Mesenchymal stem cell (in vitro differentiated cells and primary cell): ENCODE results near the gene BCAP31.
"Not testable (repeated sequence)": the region's sequence is repeated elsewhere in the genome, so short reads cannot be mapped to it uniquely, and the experiment has no call there.

ENCODE experiments used
- DNase-seq: peaks from one replicate; pipeline ENCODE4 v3.0.0-alpha.2; 2013
- H2AFZ ChIP-seq: one replicate; pipeline ENCODE4 v1.6.1; 2013; ENCODE audit warnings: low read depth, mild to moderate bottlenecking, control low read depth, inconsistent platforms, low read length, moderate library complexity
- H2AK5ac ChIP-seq: 2 replicates; pipeline ENCODE4 v1.6.1; 2013; ENCODE audit warnings: low read length, moderate library complexity, mild to moderate bottlenecking, inconsistent platforms; ENCODE audit not compliant: severe bottlenecking
- H2BK120ac ChIP-seq: one replicate; pipeline ENCODE4 v1.6.1; 2013; ENCODE audit warnings: low read depth, mild to moderate bottlenecking, inconsistent platforms, low read length, moderate library complexity
- H2BK12ac ChIP-seq, 2 experiments: one replicate each; pipeline ENCODE4 v1.6.1; 2013; ENCODE audit warnings: inconsistent platforms in 2 of 2, low read length in 2 of 2, mild to moderate bottlenecking in 2 of 2, moderate library complexity in 2 of 2, control low read depth in 1 of 2
- H2BK15ac ChIP-seq: one replicate; pipeline ENCODE4 v1.6.1; 2013; ENCODE audit warnings: mild to moderate bottlenecking, low read depth, inconsistent platforms; ENCODE audit not compliant: poor library complexity, severe bottlenecking
- H2BK5ac ChIP-seq: 2 replicates; pipeline ENCODE4 v1.6.1; 2013; ENCODE audit warnings: low read depth, mild to moderate bottlenecking, low read length, control low read depth, inconsistent platforms; ENCODE audit not compliant: poor library complexity, severe bottlenecking
- H3K14ac ChIP-seq, 2 experiments: one replicate each; pipeline ENCODE4 v1.6.1; 2013; ENCODE audit warnings: inconsistent platforms in 2 of 2, low read length in 2 of 2, control low read depth in 1 of 2, mild to moderate bottlenecking in 1 of 2, moderate library complexity in 1 of 2
- H3K18ac ChIP-seq, 2 experiments: one replicate each; pipeline ENCODE4 v1.6.1; 2013; ENCODE audit warnings: inconsistent platforms in 2 of 2, low read length in 2 of 2, control low read depth in 1 of 2, low read depth in 1 of 2, mild to moderate bottlenecking in 1 of 2
- H3K23ac ChIP-seq, 2 experiments: one replicate each; pipeline ENCODE4 v1.6.1; 2013; ENCODE audit warnings: inconsistent platforms in 2 of 2, low read length in 2 of 2, mild to moderate bottlenecking in 2 of 2, moderate library complexity in 2 of 2, control low read depth in 1 of 2
- H3K27ac ChIP-seq: 2 replicates; pipeline ENCODE4 v1.5.1; 2013; ENCODE audit warnings: mild to moderate bottlenecking, moderate library complexity, low read length, control low read depth, inconsistent platforms; ENCODE audit not compliant: poor library complexity, severe bottlenecking
- H3K27me3 ChIP-seq, 2 experiments: 2 replicates each; pipeline versions ENCODE4 v1.6.1 to v1.7.0; 2013; ENCODE audit warnings: low read length in 2 of 2, mild to moderate bottlenecking in 2 of 2, moderate library complexity in 2 of 2, control low read depth in 1 of 2, inconsistent platforms in 1 of 2; ENCODE audit not compliant: control insufficient read depth in 1 of 2, insufficient read depth in 1 of 2
- H3K36me3 ChIP-seq, 2 experiments: 2 replicates each; pipeline versions ENCODE4 v1.6.1 to v1.7.0; 2013; ENCODE audit warnings: low read length in 2 of 2, control low read depth in 1 of 2, inconsistent platforms in 1 of 2, low read depth in 1 of 2, mild to moderate bottlenecking in 1 of 2; ENCODE audit not compliant: insufficient read depth in 2 of 2, control insufficient read depth in 1 of 2
- H3K4ac ChIP-seq, 2 experiments: one replicate each; pipeline ENCODE4 v1.6.1; 2013; ENCODE audit warnings: inconsistent platforms in 2 of 2, low read length in 2 of 2, mild to moderate bottlenecking in 2 of 2, moderate library complexity in 2 of 2, control low read depth in 1 of 2, low read depth in 1 of 2
- H3K4me1 ChIP-seq: 2 replicates; pipeline ENCODE4 v1.6.1; 2013; ENCODE audit warnings: low read depth, low read length, control low read depth; ENCODE audit not compliant: control insufficient read depth, insufficient read depth
- H3K4me2 ChIP-seq: 2 replicates; pipeline ENCODE4 v1.6.1; 2013; ENCODE audit warnings: low read length, mild to moderate bottlenecking, inconsistent platforms; ENCODE audit not compliant: poor library complexity, severe bottlenecking
- H3K4me3 ChIP-seq, 2 experiments: 2 replicates each; pipeline versions ENCODE4 v1.5.1 to v1.7.0; 2013; ENCODE audit warnings: low read length in 2 of 2, mild to moderate bottlenecking in 2 of 2, control low read depth in 1 of 2, low read depth in 1 of 2; ENCODE audit not compliant: insufficient read depth in 1 of 2
- H3K79me1 ChIP-seq: replicated peaks from 2 replicates; pipeline ENCODE4 v1.6.1; 2013; ENCODE audit warnings: mild to moderate bottlenecking, control low read depth, low read length, inconsistent platforms; ENCODE audit not compliant: poor library complexity, severe bottlenecking
- H3K9ac ChIP-seq: 2 replicates; pipeline ENCODE4 v1.7.0; 2013; ENCODE audit warnings: mild to moderate bottlenecking, low read length, moderate library complexity
- H3K9me3 ChIP-seq: 2 replicates; pipeline ENCODE4 v1.7.0; 2013; ENCODE audit warnings: mild to moderate bottlenecking, low read length; ENCODE audit not compliant: control insufficient read depth
- H4K8ac ChIP-seq: one replicate; pipeline ENCODE4 v1.6.1; 2013; ENCODE audit warnings: inconsistent platforms, mild to moderate bottlenecking, low read length, moderate library complexity
- H4K91ac ChIP-seq: one replicate; pipeline ENCODE4 v1.6.1; 2013; ENCODE audit warnings: mild to moderate bottlenecking, low read length, inconsistent platforms
- WGBS: methylation state at CpG from one replicate; pipeline ENCODE4 v1.1.7; 2013; ENCODE audit warnings: mixed read lengths; 5-methylcytosine and 5-hydroxymethylcytosine counted together

The BCAP31 gene

GRCh38 chrX:153746991-153747390, 22.8 kb upstream of the BCAP31 start:
- H3K9me3 ChIP-seq, H4K8ac ChIP-seq, H2BK120ac ChIP-seq, H3K23ac ChIP-seq, H3K27ac ChIP-seq, H2BK12ac ChIP-seq, H3K4me2 ChIP-seq, H3K14ac ChIP-seq, H3K4me3 ChIP-seq, H3K4me1 ChIP-seq, H2BK5ac ChIP-seq, H3K79me1 ChIP-seq, H2AK5ac ChIP-seq, H3K18ac ChIP-seq, H3K4ac ChIP-seq, H3K36me3 ChIP-seq, H3K9ac ChIP-seq, DNase-seq, H4K91ac ChIP-seq, H2AFZ ChIP-seq, H2BK15ac ChIP-seq: not testable (repeated sequence)
- peaks cover 0 to 16% of the 10 kb centered on the region in 2 experiments for H3K27me3 ChIP-seq
- WGBS, result 90% methylated on average over 2 of the region's 6 CpGs

- Histone ChIP-seq H2BK12ac (no peak overlapping the region), H3K9ac (no peak overlapping the region), H2BK5ac (no peak overlapping the region), H3K9me3 (peaks cover 3% of the 10 kb centered on the region), H3K4me1 (peaks cover 5% of the 10 kb centered on the region), H3K79me1 (no peaks in the 10 kb centered on the region), H3K18ac (no peak overlapping the region), H4K91ac (no peak overlapping the region), H2AK5ac (no peak overlapping the region), H3K23ac (no peak overlapping the region), H2BK120ac (no peak overlapping the region), H3K36me3 (no peaks in the 10 kb centered on the region), H3K27me3 (peaks cover 0 to 12% of the 10 kb centered on the region in 2 experiments), H3K27ac (no peak overlapping the region), H2BK15ac (no peak overlapping the region), H3K4me3 (no peak overlapping the region), H4K8ac (no peak overlapping the region), H3K4me2 (no peak overlapping the region), H3K4ac (no peak overlapping the region), H2AFZ (no peak overlapping the region), H3K14ac (no peak overlapping the region)
- WGBS, result 69% methylated on average over 3 of the region's 3 CpGs
- DNase-seq, result no peak
Observed at GRCh38 chrX:153746359-153746758, 22.2 kb upstream of the BCAP31 start.

- H3K4me2 ChIP-seq, H3K9me3 ChIP-seq, H2BK12ac ChIP-seq, DNase-seq, H4K8ac ChIP-seq, H3K14ac ChIP-seq, H3K18ac ChIP-seq, H3K4me1 ChIP-seq, H3K79me1 ChIP-seq, H3K27ac ChIP-seq, H3K23ac ChIP-seq, H2AFZ ChIP-seq, H2BK15ac ChIP-seq, H3K36me3 ChIP-seq, H2BK120ac ChIP-seq, H3K4ac ChIP-seq, H2AK5ac ChIP-seq, H2BK5ac ChIP-seq, H4K91ac ChIP-seq, H3K27me3 ChIP-seq, H3K4me3 ChIP-seq, H3K9ac ChIP-seq: not testable (repeated sequence)
- 73% methylated on average over 8 of the region's 12 CpGs for WGBS
Observed at GRCh38 chrX:153745067-153745433, 20.9 kb upstream of the BCAP31 start.

- peak overlapping the region in 1 of 2 experiments; percentile 18 for H3K4me3 ChIP-seq
- no peak for DNase-seq
- no peak overlapping the region for H3K23ac ChIP-seq
- H3K27ac ChIP-seq, result no peak overlapping the region
- H3K14ac ChIP-seq, result no peak overlapping the region
- no peaks in the 10 kb centered on the region for H3K79me1 ChIP-seq
- peaks cover 0 to 12% of the 10 kb centered on the region in 2 experiments for H3K36me3 ChIP-seq
- H2BK120ac ChIP-seq, result no peak overlapping the region
- peaks cover 0 to 8% of the 10 kb centered on the region in 2 experiments for H3K27me3 ChIP-seq
- H2AK5ac ChIP-seq, result no peak overlapping the region
- H3K9ac ChIP-seq, result no peak overlapping the region
- WGBS, result 33% methylated on average over 25 of the region's 38 CpGs
- peak overlapping the region; percentile 69 for H4K8ac ChIP-seq
- peaks cover under 1% of the 10 kb centered on the region for H3K9me3 ChIP-seq
- H3K4me1 ChIP-seq, result peaks cover 5% of the 10 kb centered on the region
- H2BK5ac ChIP-seq, result no peak overlapping the region
- H3K18ac ChIP-seq, result no peak overlapping the region
- H2AFZ ChIP-seq, result no peak overlapping the region
- no peak overlapping the region for H2BK12ac ChIP-seq
- no peak overlapping the region for H3K4me2 ChIP-seq
- H2BK15ac ChIP-seq, result no peak overlapping the region
- H4K91ac ChIP-seq, result no peak overlapping the region
- no peak overlapping the region for H3K4ac ChIP-seq
Observed at GRCh38 chrX:153744210-153745066, 20.3 kb upstream of the BCAP31 start.
